ENCODE data around the gene SELENOH. TPM values are rescaled to one million over a fixed set of nuclear protein-coding genes. Genes with fewer than 3 reads are reported as not detected.

The SELENOH gene
- total and polyA plus RNA-seq, 2 of the 8 experiments (the other 6 are each of a cell fraction or from before 2014, with no cell fraction given) = 243 to 264 TPM

- TF ChIP-seq CHD7 (IDR thresholded peaks at IDR 0.05; ENCODE audit: insufficient replicate concordance, low read length) (no peak), EZH2 (IDR thresholded peaks at IDR 0.05; ENCODE audit: low read depth, low read length, severe bottlenecking) (no peak), TBP (IDR thresholded peaks at IDR 0.05; ENCODE audit: low read depth, low read length) (no peak), RXRA (IDR thresholded peaks at IDR 0.05; ENCODE audit: insufficient read depth, low read depth, low read length) (no peak), ZNF274 (IDR thresholded peaks at IDR 0.05; ENCODE audit: borderline replicate concordance, extremely low read depth, low read length) (no peak), POLR2AphosphoS5 (IDR thresholded peaks at IDR 0.05; ENCODE audit: low read depth, low read length) (no peak; the same call in 1 of the 2 replicates), PHF8 (conservative IDR thresholded peaks at IDR 0.05; ENCODE audit: low read depth, low read length) (no peak), SUZ12 (IDR thresholded peaks at IDR 0.05; ENCODE audit: low read length) (no peak), CEBPB (IDR thresholded peaks at IDR 0.05; ENCODE audit: low read depth, low read length) (no peak), TAF1 (IDR thresholded peaks at IDR 0.05; ENCODE audit: low read depth, low read length) (no peak), TAF7 (optimal IDR thresholded peaks at IDR 0.05; ENCODE audit: borderline replicate concordance, low read depth, low read length) (no peak), KDM4A (IDR thresholded peaks at IDR 0.05; ENCODE audit: low read depth, low read length, severe bottlenecking) (no peak)
Observed at GRCh38 chr11:57777969-57778317, 36.7 kb downstream of the SELENOH start (continued).
